GM23248 (cell line): ENCODE measurements around the gene CDK14.
"Not testable (repeated sequence)": the region's sequence is repeated elsewhere in the genome, so short reads cannot be mapped to it uniquely, and the experiment has no call there.

ENCODE experiments used
- EZH2 ChIP-seq: fragments of 200-600 bp; sonication (generic); IDR thresholded peaks from 2 replicates; pipeline ENCODE4 v1.6.1; 2018; ENCODE audit warnings: antibody characterized with exemption, mild to moderate bottlenecking; ENCODE audit not compliant: insufficient read depth, poor library complexity, severe bottlenecking
- EZH2phosphoT487 ChIP-seq: fragments of 200-600 bp; sonication (generic); IDR thresholded peaks from 2 replicates; pipeline ENCODE4 v1.6.1; 2018; ENCODE audit warnings: antibody characterized with exemption, moderate library complexity, mild to moderate bottlenecking, low read depth; ENCODE audit not compliant: insufficient read depth

DNA sequence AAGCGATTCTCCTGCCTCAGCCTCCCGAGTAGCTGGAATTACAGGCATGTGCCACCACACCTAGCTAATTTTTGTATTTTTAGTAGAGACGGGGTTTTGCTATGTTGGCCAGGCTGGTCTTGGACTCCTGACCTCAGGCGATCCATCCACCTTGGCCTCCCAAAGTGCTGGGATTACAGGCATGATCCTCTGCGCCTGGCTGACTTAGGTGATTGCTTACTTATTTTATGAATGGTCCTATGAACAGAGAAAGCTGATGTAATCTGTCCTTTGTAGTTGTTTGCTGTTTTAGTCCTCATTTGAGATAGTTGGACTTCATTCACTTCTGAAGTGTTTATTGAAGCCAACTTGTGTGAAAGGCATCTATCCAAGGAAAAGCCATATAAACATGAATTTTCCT lies 173.4 kb downstream of the CDK14 start:
- TF ChIP-seq EZH2, EZH2phosphoT487: not testable (repeated sequence)
